Stimulated activated CD8-positive, alpha-beta memory T cell treated with anti-CD3 and anti-CD28 coated beads, Interleukin-4, amount 100 ng/mL, for 48 hours (primary cell): ENCODE results near the gene SLC16A4.
"Not testable (repeated sequence)": the region's sequence is repeated elsewhere in the genome, so short reads cannot be mapped to it uniquely, and the experiment has no call there.

Source experiments
- DNase-seq: peaks from one replicate; pipeline ENCODE4 v3.0.0-alpha.2; 2020

Gene SLC16A4

DNA sequence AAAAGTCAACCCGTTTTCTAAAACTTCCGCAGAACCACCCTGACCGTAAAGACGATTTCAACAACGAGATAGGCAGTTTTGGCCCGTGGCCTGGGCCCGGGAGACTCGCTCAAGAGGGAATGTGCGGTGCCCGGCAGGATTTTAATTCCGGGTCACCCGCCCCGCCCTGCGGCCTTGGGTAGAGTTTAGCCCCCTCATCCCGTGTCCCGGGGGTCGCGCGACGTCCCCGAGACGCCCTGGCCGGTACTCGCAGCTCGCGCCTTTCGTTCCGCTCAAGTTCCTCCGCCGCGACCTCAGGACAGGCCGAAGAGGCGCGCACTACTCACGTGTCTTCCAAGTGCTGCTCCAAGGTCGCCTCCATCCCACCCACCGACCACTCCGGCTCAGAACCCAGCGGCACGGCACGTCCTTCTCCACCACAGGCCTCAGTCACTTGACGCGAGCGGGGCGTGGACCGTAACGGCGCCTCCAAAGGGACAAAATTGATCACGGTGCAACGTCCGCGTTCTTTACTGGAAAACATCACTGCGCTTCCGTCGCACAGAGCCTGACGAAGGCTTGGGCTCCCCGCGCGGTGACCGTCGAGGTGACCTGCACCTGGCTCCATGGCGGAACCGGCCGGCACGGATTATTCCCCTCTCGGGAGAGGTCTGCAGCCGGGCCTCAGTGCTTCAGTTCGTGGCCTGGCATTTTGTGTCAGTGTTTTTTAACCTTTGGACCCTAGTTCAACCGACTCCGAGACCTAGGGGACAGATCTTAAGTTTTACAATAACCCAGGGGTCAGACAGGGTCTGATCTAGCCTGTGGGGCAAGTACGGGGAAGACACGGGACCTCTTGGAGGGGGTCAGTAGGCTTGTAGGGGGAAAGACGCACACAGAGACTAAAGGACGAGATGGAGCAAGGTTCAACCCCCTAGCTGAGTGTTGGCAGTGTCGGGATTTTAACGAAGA lies 16.7 kb upstream of the SLC16A4 start, which contains the start of gene LAMTOR5:
LAMTOR5 (minus strand) TSS at position 435 of the 951 bp plus-strand sequence; CDS start at position 361, 74 bp downstream.
- peak; percentile 95 for DNase-seq

DNA sequence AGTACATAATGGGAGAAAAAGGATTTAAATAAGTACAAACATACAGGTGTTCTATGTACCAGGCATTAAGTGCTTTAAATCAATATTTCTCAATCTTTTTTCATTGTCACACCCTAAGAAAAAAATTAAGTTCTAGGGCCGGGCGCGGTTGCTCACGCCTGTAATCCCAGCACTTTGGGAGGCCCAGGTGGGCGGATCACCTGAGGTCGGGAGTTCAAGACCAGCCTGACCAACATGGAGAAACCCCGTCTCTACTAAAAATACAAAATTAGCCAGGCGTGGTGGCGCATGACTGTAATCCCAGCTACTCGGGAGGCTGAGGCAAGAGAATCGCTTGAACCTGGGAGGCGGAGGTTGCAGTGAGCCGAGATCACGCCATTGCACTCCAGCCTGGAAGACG lies 15.6 kb upstream of the SLC16A4 start:
- DNase-seq: not testable (repeated sequence)

DNA sequence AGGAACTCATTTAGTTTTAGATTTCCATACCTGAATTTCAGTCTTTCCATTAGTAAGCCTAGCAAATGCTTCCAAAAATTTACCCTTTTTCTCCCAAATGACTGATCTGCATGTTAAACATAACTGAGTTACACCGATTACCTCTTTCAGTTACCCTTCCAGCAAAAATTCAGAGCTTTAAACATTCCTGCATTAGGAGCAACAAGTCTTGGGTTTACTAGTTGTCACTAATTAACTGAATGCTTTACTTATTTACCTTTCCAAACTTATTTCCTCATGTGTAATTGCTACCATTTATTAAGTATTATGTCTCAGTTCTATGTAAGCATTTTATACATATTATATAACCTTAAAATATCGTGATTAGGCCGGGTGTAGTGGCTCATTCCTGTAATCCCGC lies 13.6 kb upstream of the SLC16A4 start:
- no peak for DNase-seq

DNA sequence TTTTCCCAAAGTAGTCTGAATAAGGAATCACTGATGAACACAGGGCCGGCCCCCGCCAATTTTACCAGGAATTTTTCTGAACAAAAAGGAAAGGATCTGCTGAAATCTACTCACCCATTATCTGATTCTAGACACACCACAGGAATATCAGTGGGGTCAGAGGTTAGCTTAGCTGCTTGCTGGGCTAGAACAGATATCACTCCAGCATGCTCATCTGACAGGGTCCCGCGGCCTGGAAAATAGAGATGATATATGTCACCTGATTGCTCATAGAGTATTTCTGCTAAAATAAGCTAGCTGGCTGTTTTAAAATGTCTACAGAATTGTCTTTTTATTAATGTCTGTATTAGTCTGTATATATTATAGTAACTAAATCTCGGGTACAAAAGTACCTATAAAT lies 13.0 kb upstream of the SLC16A4 start:
- DNase-seq: no peak

DNA sequence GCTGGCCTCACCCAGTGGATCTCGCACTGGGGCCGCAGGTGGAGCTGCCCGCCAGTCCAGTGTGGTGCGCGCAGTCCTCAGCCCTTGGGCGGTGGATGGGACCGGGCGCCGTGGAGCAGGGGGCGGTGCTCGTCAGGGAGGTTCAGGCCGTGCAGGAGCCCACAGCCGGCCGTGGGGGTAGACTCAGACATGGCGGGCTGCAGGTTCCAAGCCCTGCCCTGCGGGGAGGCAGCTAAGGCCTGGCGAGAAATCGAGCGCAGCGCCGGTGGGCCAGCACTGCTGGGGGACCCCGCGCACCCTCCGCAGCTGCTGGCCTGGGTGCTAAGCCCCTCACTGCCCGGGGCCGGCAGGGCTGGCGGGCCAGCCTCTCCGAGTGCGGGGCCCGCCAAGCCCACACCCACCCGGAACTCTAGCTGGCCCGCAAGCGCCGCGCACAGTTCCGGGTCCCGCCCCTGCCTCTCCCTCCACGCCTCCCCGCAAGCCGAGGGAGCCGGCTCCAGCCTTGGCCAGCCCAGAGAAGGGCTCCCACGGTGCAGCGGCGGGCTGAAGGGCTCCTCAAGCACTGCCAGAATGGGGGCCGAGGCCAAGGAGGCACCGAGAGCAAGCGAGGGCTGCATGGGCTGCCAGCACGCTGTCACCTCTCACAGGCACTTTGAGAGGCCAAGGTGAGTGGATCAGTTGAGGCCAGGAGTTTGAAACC lies 5.6 kb upstream of the SLC16A4 start:
- DNase-seq: not testable (repeated sequence)

DNA sequence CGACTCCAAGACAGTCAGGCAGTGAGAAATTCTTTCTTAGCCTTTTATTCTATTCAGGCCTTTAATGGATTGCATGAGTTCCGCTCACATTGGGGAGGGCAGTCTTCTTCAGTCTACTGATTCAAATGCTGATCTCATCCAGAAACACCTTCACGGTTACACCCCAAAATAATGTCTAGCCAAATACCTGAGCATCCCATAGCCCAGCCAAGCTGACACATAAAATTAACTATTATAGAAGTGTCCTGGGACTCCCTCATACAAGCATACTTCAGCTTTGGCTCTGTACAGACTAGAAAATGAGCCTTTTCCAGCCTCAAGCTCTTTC lies 3.6 kb upstream of the SLC16A4 start:
- DNase-seq: no peak

DNA sequence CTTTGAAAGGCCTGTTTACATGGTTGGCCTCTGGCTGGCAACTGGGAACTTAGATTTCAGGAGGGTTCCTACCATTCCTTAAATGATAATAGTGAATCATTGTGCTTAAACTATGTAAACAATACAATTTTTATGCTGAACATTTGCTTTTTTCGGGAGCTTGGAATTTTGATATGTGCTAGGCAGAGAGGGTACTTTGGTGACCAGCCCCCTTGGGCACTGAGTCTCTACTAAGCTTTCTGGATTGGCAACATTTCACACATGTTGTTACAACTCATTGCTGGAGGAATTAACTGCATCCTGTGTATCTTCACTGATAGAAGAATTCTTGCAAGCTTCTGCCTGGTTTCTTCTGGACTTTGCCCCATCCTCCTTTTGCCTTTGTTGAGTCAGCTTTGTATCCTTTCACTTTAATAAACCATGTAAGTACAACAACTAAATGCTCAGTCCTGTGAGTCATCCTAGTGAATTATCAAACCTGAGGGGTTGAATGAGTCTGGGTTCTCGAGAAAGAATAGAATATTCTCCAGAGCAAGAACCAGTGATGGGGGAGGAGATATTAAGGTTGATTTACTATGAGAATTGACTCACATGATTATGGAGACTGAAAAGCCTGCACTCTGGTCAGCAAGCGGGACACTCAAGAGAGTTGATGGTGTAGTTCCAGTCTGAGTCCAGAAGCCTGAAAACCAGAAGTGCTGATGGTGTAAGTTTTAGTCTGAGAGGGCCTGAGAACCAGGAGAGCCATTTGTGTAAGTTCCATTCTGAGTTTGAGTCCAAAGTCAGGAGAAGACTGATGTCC lies 3.1 kb upstream of the SLC16A4 start:
- DNase-seq: no peak

DNA sequence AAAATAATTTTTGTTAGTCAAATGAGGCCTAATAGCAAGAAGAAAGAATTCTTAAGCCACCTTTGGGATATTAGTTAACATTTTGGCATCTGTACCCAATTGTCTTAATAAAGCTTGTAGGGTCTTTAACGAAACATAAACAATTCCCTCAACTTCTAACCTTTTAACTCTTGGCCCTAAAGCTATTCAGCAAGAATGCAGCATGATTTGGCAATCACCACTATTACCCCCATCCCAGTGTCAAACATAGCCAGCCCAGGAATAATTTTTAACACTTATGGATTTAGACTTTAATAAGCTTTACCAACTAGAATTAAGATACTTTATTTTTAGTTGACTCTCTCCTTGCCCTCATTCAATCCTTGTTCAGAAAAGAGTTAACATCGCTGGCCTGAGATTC lies 2.5 kb upstream of the SLC16A4 start:
- no peak for DNase-seq

DNA sequence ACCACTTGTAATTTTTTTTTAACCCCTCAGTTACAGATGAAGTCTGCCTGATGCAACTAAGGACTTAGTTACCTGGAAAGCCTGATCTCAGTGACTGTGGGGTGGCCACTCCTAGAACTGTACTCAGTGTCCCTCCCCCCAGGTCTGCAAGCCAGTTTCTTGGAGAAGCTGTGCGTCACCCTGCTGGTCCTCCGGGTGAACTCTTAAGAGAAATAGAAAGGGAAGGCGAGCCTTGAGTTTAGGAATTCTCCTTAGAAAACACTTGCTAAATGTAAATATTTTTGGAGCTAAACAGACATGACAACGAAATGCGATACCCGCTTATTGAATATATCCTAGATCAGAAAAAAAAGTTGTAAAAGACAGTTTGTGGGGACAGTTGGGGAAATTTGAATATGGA lies 730 bp downstream of the SLC16A4 start:
- DNase-seq: no peak

DNA sequence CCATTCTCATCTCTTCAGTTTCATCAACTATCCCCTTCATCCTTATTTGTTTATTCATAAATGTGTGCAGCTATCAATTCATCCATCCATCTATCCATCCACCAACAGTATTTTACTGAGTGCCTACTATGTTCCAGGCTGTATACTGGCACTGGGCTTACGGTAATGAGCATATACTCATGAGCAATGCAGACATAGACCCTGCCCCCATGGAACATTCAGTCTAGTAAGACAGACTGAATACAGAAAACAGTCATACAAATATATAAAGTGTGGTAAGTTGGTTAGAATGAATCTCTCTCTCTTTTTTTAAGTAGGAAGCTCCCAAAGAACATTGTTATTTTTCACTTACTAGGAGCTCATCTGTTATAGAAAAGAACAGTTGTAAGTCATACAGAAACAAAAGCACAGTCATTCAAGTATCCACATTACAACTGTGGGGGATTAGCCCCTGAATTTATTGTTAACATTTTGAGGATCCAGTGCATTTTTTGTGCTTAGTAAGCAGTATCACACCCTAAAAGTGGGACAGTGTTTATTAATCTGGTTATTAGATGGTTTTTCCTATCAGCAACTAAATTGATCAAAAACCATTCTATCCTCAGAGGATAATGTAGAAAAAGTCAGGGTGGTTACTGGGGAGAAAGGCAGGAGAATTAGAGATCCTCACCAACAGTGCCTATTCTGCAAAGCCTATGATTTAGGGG lies 3.6 kb downstream of the SLC16A4 start:
- DNase-seq: no peak

DNA sequence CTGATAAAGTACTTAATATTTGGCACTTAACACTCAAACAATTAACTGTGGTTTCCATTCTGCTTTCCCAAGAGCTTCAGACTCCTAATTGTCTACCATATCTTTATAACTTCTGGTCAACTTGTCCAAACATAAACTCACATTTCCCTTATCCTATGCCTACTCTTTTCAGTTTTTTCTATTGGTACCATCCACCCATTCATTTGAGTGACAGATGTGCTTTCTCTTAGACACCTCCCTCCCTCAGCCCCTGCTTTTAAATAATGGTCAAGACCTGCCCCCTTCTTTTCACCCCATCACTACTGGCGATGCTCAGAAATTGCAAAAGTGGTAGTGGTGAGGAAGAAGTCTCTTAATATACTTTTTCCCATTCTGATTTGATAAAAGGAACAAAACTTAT lies 5.5 kb downstream of the SLC16A4 start:
- DNase-seq: no peak

DNA sequence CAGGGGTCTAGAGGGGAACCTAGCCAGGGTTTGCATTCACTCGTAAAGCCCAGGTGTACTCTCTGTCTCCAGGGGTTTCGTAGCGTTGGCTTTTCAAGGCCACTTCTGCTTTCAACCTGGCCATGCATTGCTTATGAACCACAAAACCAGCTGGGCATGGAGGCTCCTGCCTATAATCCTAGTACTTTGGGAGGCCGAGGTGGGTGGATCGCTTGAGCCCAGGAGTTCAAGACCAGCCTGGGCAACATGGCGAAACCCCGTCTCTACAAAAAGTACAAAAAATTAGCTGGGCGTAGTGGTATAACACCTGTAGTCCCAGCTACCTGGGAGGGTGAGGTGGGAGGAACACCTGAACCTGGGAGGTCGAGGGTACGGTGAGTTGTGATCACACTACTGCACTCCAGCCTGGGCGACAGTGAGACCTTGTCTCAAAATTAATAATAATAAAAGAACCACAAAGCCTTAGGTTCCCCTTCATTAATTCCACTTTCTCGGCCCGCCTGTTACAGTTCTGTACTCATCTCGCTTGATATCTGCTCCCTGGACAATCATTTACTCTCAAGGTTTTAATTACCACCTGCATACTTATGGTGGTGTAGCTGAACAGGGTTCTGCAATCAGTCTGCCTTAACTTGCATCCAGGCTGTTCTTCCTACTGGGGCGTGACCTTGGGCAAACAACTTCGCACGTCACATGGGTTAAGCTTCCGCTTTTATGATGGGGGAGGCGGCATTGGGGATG lies 6.1 kb downstream of the SLC16A4 start:
- DNase-seq: no peak

DNA sequence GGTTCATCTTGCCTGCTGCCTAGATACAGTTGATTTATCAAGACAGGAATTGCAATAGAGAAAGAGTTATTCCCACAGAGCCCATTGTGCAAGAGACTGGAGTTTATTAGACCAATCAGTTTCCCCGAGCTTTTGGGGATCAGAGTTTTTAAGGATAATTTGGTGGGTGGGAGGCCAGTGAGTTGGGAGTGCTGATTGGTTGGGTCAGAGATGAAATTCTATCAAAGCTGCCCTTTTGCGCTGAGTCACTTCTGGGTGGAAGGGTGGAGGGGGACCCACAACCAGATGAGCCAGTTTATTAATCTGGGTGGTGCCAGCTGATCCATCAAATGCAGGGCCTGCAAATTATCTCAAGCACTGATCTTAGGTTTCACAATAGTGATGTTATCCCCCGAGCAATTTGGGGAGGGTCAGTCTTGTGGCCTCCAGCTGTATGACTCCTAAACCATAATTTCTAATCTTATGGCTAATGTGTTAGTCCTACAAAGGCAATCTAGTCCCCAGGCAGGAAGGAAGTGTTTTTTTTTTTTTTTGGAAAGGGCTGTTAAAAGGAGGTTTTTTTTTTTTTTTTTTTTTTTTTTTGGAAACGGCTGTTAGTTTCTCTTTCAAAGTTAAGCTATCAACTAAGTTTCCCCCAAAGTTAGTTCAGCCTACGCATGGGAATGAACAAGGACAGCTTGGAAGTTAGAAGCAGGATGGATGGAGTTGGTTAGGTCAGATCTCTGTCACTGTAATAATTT lies 7.4 kb downstream of the SLC16A4 start:
- no peak for DNase-seq

DNA sequence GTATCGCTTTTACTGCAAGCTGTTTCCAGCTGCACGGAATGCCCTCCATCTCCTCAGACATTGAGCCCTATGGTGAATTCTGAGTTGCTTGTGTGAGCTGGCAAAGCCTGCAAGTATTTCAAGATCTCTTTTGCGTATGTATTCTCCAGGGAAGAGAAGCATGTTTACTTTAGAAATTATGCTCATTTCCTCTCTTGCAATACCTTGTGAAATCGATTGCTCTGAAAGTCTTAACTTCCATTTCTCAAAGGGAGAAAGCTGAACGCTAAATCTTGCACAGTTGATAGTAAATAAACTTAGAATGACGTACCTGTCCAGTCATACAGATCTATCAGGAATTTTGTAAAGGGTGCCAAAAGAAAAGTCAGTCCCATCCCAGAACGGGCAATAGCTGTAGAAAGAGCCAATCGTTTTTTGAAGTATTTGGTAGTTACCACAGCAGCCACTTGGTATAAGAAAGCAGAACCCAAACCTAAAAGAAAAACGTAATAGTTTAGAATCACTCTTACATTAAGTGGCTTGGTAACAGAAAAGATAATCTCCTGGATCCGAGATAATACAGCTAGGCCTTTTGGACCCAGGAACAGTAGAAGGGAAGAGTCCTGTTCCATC lies 10.0 kb downstream of the SLC16A4 start:
- no peak for DNase-seq

DNA sequence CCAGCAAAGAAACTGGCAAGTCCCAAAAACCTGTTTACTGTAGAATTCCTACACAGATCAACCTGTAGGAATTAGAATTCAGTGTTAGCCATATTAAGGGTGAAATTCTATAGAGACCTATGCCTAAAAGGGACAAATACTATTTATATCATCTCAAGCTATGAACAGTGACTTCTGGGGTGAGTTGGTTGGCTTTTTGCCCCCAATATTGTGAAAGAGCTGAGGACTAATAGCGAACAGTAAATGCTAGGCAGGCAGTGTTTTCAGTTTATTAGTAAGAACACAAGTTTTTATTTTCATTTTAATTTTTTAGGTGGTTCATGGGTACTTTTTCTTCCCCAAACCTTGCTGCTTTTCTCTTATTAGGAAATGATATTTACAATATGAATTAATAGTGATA lies 15.3 kb downstream of the SLC16A4 start:
- no peak for DNase-seq

DNA sequence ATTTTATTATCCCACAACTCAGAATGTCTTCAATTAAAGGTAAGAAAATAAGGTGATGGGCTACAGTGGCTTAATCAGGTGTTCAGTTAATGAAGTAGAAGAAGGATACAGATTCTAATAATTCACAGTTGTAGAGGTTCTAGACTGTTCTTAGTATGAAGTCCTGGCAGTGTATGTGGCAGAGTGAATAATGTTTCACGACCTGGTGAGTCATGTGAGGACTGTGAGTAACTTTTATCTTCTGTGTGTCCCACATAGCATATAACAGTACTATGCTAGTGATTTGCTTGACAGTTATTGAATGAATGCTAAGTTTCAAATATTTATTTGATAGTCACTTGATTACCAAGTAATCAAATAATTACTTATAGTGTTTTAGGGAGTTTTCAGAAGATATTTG lies 20.0 kb downstream of the SLC16A4 start:
- no peak for DNase-seq

DNA sequence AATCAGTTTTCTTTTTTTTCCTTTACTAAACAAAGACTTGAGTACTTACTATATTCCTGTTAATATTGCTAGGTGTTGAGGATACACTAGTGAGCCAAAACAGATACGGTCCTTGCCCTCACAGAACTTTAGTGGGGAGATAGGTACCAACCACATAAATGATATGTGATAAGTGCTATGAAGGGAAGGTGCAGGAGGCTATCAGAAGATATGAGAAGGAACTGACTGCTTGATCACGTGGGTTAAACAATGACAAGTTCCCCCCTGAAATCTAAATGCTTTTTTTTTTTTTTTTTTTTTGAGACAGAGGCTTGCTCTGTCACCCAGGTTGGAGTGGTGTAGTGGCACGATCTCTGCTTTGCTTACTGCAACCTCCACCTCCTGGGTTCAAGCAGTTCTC lies 26.6 kb downstream of the SLC16A4 start:
- DNase-seq: no peak

DNA sequence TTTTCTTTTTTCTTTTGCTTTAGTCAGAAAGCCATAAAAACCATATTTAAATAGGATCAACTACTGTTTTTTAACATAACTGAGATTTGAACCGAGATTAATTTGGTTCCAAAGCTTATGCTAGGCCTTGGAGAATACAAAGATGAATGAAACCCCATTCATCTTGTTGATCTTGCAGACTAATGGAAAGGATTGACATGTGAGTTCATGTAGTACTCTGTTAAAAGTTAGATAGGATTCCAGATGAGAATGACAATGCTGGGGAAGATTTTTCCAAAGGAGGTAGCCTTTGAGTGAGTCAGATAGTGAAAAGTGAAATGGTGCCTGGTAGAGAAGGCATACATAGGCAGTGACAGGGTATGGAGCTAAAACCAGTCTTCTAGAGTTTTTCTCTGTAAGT lies 29.0 kb downstream of the SLC16A4 start:
- no peak for DNase-seq

DNA sequence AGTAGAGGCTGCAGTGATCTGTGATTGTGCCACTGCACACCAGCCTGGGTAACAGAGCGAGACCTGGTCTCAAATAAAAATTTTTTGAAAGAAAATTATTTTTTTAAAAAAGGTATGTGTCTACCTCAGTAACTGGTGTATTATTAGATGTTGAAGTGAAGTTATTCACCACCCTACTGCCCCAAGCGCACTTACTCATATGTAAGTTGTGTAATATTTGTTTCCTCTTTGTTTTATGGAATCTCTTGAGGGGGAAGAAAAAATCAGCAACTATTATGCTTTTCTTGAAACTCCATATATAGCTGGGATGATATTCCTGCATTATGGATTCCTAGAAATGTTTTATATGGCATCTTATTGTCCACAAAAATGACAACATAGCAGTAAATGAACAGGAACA lies 30.4 kb downstream of the SLC16A4 start:
- no peak for DNase-seq

DNA sequence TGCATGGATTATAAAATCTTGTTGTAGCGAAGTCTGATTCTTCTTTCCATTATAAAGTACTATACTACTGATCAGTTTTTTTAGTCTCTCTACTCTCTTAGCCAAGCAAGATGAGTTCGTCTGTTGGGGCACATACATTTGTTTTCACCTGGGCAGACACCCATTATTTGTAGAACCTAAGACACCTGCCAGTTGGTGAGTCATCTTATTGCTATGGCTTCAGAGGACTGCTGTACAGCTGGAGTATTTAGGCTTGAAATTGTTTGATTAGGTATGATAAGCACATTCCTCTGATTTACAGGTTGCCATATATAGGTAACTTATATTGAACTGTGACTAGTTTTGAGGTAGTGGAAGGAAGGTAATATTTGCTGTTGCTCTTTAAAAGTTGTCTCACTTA lies 34.4 kb downstream of the SLC16A4 start:
- no peak for DNase-seq

DNA sequence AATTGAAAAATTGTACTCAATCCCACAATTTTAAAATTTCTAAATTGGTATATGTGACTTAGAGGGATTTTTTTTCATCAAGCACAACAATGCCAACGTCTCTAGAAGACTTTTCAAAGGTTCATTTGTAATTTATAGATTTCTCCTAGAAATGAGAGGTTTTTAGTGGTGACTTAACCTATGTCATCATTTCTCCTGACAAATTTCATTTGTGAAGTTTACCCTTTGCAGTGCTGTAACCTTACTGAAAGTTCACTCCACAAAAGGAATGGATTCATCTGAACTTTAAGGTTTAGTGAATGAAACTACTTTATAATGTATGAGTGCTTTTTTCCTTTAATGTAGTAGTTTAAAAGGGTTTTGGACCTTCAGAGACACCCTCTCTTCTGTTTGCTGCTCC lies 35.5 kb downstream of the SLC16A4 start:
- DNase-seq: no peak
